Measurements from ENCODE around the gene PAN3.

PAN3 gene

DNA sequence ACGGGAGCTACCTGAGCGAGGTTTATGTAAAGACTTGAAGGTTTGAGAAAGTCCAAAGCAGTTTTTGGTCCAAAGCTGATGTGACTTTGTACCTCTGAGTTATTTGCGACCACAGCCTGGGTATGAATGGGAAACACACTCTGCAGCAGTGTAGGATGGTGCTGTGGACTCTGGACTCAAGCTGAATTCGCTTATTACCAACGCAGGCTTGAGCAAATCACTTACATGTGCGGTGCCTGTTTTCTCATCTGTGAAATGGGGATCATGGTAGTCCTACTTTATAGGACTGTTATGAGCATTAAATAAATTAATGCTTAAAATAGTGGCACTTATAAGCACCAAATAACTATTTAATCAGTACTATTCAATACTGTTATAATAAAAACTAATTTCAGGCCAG lies 176.5 kb downstream of the PAN3 start:
- no peak for DNase-seq

DNA sequence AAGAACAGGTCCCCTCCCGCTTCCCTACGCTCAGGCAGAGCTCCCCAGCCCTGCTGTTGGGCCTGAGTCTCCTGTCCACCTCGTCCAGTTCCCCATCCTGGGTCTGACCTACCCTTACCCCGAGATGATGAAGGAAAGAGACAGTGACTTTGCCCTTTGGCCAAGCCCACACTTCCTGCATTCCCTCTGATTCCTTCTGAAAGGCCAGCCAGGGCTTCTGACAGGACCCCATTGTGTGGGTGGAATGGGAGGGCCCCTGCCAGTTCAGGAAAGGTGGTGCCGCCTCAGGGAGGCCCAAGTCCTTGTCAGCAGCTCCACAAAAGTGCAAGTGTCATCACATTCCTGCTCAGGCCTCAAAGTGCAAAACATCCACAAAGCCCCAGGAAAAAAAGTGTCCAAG lies 177.8 kb downstream of the PAN3 start:
- DNase-seq, result no peak

DNA sequence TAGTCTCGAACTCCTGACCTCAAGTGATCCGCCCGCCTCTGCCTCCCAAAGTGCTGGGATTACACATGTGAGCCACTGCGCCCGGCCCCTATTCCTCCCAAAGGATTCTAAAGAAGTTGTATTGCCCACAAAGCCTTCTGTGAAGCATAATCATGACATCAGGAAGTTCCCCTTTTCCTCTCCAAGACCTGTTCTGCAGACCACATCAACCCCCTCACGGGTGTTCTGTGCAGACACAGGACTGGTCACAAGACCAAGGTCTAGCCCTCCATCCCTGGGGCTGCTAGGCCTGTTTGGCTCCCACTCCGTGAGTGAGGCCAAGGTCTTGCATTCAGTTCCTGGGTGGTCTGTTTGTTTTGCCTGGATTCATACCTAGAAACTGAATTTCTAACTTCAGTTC lies 178.5 kb downstream of the PAN3 start:
- DNase-seq, result no peak

DNA sequence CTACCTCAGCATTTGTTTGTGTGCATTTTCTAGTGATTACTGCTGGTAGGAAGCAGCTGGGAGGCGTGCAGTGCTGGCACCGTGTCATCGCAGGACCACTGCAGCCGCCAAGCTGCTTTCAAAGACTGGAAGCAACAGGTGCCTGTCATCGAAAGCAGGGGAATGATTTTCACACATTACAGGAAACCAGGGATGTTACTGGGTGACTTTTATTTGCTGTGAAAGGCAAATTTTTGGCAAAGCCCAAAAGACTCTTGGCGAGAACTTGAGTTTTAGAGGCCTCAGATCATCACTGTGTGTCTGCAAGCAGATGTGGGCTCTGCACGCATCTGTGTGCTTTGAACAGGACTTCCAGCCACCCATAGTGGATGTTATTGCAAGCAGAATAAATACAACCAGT lies 180.2 kb downstream of the PAN3 start:
- no peak for DNase-seq

- DNase-seq, result no peak
Measured at GRCh38 chr13:28319528-28319927, 181.2 kb downstream of the PAN3 start.

DNA sequence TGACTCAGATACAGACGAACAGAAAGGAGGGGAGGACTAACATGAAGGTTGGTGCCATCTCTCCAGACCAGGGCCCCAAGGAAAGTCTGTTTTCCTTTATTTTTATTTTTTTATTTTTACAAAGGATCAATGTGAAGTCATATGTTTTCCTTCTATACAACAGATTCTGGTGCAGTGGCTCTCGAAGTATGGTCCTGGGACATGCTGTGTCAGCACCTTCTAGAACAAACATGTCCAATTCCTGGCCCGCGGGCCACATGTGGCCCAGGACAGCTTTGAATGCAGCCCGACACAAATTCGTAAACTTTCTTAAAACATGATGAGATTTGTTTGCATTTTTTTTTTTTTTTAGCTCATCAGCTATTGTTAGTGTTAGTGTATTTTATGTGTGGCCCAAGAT lies 181.9 kb downstream of the PAN3 start:
- DNase-seq, result no peak

DNA sequence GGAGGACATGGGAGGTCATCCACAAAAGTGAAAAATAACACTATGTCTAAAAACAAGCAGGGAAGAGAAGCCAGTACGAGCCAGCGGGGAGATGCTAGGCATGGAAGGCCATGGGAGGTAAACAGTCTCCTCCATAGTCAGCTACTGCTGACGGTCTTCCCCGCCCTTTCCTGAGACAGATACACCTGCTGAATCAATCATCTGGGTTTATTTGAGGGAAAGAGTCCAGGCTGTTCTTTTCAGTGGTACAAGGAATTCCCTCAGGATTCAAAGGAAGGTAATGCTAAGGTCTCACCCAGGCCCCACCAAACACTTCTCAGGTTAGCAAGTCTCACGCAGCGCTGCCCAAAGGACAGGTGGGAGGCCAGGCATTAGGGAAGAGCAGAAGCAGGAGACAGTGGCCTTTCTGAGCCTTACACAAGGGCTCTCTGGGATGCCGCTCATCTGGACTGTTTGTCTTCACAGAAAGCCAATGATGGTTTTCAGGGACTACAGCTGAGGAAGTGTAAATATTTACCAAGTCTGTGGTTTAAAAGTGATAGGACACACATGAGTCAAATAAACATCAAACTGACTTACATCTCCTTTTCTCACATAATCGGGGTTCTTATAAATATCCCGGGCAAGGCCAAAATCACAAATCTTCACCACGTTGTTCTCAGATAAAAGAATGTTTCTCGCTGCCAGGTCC lies 182.7 kb downstream of the PAN3 start:
- DNase-seq, result no peak

GRCh38 chr13:28321756-28322155 lies 183.4 kb downstream of the PAN3 start:
- no peak for DNase-seq

DNA sequence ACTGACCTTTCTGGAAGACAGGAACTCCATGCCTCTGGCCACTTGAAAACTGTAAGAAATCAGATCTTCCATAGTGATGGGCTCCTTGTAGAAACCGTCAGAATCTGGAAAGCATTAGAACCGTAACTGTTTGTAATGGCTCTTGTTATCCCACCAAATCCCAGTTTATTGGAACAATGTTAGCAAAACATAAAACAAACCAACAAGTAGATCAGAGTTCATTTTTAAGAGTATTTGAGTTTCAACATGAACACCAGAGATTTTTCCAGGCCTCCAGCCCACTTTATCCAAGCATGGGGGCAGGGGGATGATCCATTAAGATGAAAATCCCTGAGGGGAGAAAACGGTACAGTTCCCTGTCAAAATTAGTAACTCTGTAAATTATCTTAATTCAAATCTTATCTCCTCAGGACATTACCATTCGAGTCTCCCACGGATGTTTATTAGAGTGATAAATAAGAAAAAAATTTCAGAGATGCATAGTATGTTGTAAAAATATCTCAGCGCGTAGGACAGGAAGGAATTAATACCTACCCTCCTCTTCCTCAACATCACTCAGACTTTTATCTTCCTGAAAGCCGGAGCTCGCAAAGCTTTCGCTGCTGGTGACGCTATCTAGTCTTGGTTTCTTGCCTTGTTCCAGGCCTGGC lies 184.0 kb downstream of the PAN3 start:
- DNase-seq, result no peak

GRCh38 chr13:28324181-28324789 lies 185.9 kb downstream of the PAN3 start:
- peak; percentile 45 for DNase-seq

- no peak for DNase-seq
Measured at GRCh38 chr13:28325022-28325421, 186.7 kb downstream of the PAN3 start.

DNA sequence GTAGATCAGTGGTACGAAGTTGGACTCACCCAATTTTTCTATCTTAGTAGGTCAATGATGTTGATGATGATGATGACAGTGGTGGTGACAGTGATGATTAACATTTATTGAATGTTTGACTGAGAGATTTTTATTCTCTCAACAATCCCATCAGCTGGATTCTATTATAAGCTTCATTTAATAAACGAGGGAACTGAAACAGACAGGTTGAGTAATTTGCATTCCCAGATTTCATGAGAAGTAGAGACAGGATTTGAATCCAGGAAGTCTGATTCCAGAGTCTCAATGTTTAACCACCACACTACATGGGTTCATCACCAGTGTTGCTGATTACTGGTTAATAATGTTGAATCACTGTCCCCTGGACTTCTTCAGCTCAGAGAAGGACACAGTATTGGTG lies 187.7 kb downstream of the PAN3 start:
- DNase-seq, result no peak

- no peak for DNase-seq
Measured at GRCh38 chr13:28327373-28328270, 189.3 kb downstream of the PAN3 start.

- DNase-seq, result no peak
Measured at GRCh38 chr13:28328271-28328607, 189.9 kb downstream of the PAN3 start.

DNA sequence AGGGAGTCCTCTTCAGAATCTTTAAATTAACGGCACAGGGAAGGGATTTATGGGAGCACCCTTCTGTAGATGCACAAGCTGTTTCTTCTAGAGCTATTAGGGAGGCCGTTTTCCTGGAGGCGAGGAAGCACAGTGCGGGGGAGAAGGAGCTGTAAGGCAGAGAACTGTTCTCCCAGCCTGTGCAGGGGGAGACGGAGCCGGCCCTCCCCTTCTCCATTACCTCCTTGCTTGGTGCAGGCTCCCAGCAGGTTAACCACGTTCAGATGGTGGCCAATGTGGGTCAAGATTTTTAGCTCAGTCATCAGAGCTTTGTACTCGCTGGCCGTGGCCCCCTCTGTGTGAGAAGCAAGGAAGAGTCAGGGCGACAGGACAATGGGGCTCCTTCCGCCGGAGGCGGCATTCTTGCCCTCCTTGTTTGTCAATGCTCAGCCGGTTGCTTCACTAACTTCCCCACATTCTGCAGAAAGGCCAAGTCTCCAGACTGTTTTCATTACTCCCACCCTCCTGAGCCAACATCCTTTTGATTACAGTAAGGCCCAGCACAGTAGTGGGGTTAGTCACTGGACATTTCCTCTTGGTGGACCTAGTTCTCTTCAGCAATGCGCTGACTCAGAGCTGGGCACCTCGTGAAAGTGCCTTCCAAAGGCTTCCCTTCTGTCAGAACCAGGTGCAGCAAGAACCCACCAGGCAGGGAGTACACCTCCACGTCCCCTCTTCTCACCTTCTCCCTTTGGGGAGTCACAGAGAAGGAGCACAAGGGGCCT lies 191.2 kb downstream of the PAN3 start:
- DNase-seq, result no peak

DNA sequence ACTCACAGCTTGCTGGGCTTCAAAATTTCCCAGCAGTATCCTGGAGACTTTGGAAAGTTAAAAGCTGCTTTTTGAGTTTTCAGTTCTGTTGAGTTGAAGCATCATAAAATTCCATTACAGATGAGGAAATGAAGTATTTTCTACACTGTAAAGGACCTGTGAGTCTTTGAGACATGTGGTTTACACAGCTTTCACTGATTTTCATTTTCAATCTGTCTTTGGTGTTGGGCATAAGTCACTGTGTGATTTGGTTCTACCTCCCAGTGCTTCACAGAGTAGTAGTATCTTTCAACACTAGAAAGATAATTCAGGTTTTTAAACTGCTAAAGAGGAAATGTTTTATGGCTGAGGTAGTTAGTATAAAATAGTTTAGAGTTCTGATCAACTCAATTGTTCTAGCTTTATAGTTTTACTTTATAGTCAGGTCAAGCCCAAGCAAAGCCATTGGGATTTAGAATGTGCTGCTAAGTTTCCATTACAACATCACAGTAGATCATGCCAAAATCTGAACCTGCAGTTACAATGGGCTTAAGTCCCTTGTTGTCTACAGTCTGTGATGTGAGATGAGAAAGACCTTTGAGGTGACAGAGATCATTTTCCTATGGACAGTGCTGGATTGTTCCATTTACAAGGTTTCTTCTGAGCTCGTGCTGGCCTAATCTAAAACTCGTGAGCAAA lies 195.0 kb downstream of the PAN3 start:
- no peak for DNase-seq

GRCh38 chr13:28336193-28336657 lies 197.9 kb downstream of the PAN3 start:
- no peak for DNase-seq

- DNase-seq, result no peak
Measured at GRCh38 chr13:28337166-28338005, 199.0 kb downstream of the PAN3 start.

DNA sequence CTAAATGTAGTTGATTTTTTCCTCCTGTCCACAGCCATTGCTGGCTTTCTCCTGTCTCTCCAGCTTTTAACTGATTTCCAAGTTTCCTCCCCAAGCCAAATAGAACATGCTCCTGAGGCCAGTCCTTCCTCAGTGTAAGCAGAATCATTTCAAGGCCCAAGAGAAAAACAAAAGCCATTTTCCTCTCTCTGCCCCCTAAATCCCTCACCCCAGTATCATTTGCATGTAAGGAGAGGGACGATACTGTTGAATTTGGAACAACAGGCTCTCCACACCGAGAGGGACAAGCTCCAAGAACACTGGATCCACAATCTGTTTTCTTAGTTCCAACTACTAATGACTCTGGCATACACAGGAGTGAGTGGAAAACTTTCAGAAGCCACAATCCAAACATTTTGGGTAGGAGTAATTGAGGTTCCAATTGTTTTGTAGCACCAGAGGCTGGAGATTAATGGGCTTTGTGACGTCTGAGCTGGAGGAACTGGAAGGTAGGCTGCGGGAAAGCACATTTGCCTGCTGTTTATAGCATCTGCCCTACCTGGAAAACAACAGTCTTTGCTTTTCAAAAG lies 199.7 kb downstream of the PAN3 start:
- no peak for DNase-seq

DNA sequence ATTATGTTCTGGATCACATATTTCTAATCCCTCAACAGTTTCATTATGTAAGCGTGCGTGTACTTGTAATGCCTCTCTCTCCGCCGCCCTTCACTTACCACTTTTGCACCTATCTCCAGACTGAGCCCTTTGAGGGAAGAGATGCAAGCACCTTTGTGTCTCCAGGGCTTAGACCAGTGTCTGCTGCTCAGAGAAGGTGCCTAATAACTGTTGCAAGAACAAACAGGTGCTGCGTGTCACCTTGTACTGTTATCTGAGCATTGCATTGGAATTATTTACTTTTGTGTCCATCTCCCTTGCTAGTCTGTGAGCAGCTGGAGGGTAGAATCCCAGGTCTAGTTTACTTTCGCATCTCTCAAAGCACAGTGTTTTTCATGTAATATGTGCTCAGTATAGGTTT lies 200.4 kb downstream of the PAN3 start:
- no peak for DNase-seq

DNA sequence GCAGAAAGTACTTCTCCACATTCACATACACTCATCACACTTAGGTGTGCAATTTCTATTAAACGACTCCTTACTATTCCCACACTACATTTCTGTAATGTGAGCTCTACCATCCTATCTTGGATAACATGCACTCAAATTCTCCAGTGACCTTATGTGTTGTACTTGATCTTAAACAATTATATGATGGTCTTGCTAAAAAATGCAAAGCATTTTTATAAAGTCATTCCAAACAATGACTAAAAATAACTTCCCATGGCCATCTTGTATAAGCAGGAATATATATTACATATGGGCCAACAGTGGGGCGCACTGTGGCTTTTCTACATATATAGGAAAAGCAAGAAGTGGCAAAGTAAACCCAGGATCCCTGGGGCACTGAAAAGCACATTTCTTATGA lies 201.1 kb downstream of the PAN3 start:
- no peak for DNase-seq
